PC-9 (cell line): ENCODE results near the gene ZEB2. TPM values are rescaled to one million over a fixed set of nuclear protein-coding genes. Genes with fewer than 3 reads are reported as not detected.

Experiments
- BruUV-seq: library from RNA; stranded (reverse); fragments of 400-500 nt; replicated peaks from 2 replicates; lab custom pipeline; 2021; lab: Mats Ljungman, UMichigan
- CTCF ChIA-PET: fragments of 300-600 bp; sonication (Branson Sonifier 250); formaldehyde crosslinking; loops from one replicate; lab custom pipeline; 2022; ENCODE audit warnings: antibody characterized with exemption; lab: Charles Lee
- POLR2A ChIA-PET: fragments of 300-600 bp; sonication (Branson Sonifier 250); formaldehyde crosslinking; loops from one replicate; lab custom pipeline; 2022; ENCODE audit warnings: antibody characterized with exemption; ENCODE audit not compliant: unreplicated experiment; lab: Charles Lee
- DNase-seq, 2 experiments: peaks; one replicate each; pipeline versions ENCODE4 v3.0.0 to v3.0.0-alpha.2; 2015 to 2022; ENCODE audit warnings: mixed read lengths in 1 of 2
- H2AFZ ChIP-seq: fragments of 200-600 bp; sonication (generic); 2 replicates; pipeline ENCODE4 v1.8.1; 2017; ENCODE audit warnings: antibody characterized with exemption
- H3F3A ChIP-seq: fragments of 200-600 bp; sonication (generic); 2 replicates; pipeline ENCODE4 v1.8.1; 2017; ENCODE audit warnings: antibody characterized with exemption, mild to moderate bottlenecking, low read depth; ENCODE audit not compliant: insufficient read depth
- H3K27ac ChIP-seq: fragments of 200-600 bp; sonication (generic); 2 replicates; pipeline ENCODE4 v1.6.1; 2016; ENCODE audit warnings: mixed run types
- H3K27me3 ChIP-seq: fragments of 200-600 bp; sonication (generic); 2 replicates; pipeline ENCODE4 v1.6.1; 2016; ENCODE audit warnings: low read depth, mixed run types; ENCODE audit not compliant: insufficient read depth
- H3K36me3 ChIP-seq: fragments of 200-600 bp; sonication (generic); 2 replicates; pipeline ENCODE4 v1.6.1; 2016; ENCODE audit warnings: low read depth, mixed run types
- H3K4me1 ChIP-seq: fragments of 200-600 bp; sonication (generic); replicated peaks from 2 replicates; pipeline ENCODE4 v1.6.1; 2016; ENCODE audit warnings: mixed run types; ENCODE audit not compliant: insufficient read depth
- H3K4me2 ChIP-seq: fragments of 200-600 bp; sonication (generic); 2 replicates; pipeline ENCODE4 v1.6.1; 2017; ENCODE audit warnings: mixed run types
- H3K4me3 ChIP-seq: fragments of 200-600 bp; sonication (generic); 2 replicates; pipeline ENCODE4 v1.6.1; 2016; ENCODE audit warnings: mixed run types
- H3K79me2 ChIP-seq: fragments of 200-600 bp; sonication (generic); 2 replicates; pipeline ENCODE4 v1.6.1; 2017; ENCODE audit warnings: low read depth, mixed run types
- H3K9me2 ChIP-seq: fragments of 200-600 bp; sonication (generic); 2 replicates; pipeline ENCODE4 v1.8.1; 2017; ENCODE audit warnings: mild to moderate bottlenecking; ENCODE audit not compliant: insufficient read depth
- H3K9me3 ChIP-seq: fragments of 200-600 bp; sonication (generic); 2 replicates; pipeline ENCODE4 v1.8.1; 2016; ENCODE audit warnings: low read depth; ENCODE audit not compliant: insufficient read depth
- H4K20me1 ChIP-seq: fragments of 200-600 bp; sonication (generic); 2 replicates; pipeline ENCODE4 v1.8.1; 2017; ENCODE audit not compliant: insufficient read depth
- EZH2 ChIP-seq: fragments of 200-600 bp; sonication (generic); IDR thresholded peaks from 2 replicates; pipeline ENCODE4 v1.8.0; 2017; ENCODE audit warnings: antibody characterized with exemption, low read depth
- intact Hi-C: fragments of 100-400 bp; cut with micrococcal nuclease; formaldehyde crosslinking; loops from one replicate; pipeline ENCODE4 v1.10.0; 2022; ENCODE audit not compliant: unreplicated experiment
- total RNA-seq: library from RNA; stranded (reverse); gene quantifications from 2 replicates; pipeline ENCODE4 v1.2.3, GENCODE V29; 2021
- TF ChIP-seq, protein P1 (sequence below): fragments of 200-600 bp; sonication (generic); conservative IDR thresholded peaks from 2 replicates; pipeline ENCODE4 v1.6.1; 2017; ENCODE audit warnings: mixed run types, antibody characterized with exemption, mild to moderate bottlenecking, moderate library complexity

ZEB2 gene
- total RNA-seq, 1 experiment from 2014 or later, result 0.09 TPM

DNA sequence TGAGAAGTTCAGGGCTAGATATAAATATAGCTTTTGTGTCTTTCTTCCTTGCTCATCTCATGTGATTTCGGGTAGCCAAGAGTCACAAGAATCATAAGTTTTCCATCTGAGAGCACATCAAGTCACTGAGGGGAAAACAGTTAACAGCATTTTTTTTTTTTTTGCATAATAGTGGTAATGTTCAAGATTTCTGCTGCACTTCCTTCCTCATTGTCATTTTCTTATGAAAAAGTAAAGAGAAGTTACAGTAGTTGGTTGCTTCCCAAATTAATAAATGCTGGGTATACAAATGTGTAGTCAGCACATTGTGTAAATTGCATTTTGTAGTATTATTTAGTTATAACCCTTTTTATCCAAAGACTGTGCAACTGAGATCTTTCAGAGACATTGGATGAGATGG is 93.6 kb downstream of the ZEB2 start:
- Histone ChIP-seq H3F3A (peaks cover 3% of the 10 kb centered on the region; the same call in 1 of the 2 replicates), H3K9me2 (no peaks in the 10 kb centered on the region), H3K4me3 (no peak overlapping the region), H3K36me3 (no peaks in the 10 kb centered on the region), H3K79me2 (no peaks in the 10 kb centered on the region), H3K27ac (no peak overlapping the region), H4K20me1 (no peaks in the 10 kb centered on the region), H3K4me2 (no peak overlapping the region), H3K9me3 (no peaks in the 10 kb centered on the region), H3K27me3 (no peaks in the 10 kb centered on the region), H2AFZ (no peak overlapping the region), H3K4me1 (no peaks in the 10 kb centered on the region)
- BruUV-seq, result no TSS peak
- intact Hi-C loops, result no loop called here
- no peak for DNase-seq
- ChIA-PET CTCF (no interaction called here), POLR2A (no interaction called here)
- TF ChIP-seq, protein P1, sequence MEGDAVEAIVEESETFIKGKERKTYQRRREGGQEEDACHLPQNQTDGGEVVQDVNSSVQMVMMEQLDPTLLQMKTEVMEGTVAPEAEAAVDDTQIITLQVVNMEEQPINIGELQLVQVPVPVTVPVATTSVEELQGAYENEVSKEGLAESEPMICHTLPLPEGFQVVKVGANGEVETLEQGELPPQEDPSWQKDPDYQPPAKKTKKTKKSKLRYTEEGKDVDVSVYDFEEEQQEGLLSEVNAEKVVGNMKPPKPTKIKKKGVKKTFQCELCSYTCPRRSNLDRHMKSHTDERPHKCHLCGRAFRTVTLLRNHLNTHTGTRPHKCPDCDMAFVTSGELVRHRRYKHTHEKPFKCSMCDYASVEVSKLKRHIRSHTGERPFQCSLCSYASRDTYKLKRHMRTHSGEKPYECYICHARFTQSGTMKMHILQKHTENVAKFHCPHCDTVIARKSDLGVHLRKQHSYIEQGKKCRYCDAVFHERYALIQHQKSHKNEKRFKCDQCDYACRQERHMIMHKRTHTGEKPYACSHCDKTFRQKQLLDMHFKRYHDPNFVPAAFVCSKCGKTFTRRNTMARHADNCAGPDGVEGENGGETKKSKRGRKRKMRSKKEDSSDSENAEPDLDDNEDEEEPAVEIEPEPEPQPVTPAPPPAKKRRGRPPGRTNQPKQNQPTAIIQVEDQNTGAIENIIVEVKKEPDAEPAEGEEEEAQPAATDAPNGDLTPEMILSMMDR, result no peak
- TF ChIP-seq EZH2, result no peak

- no peak overlapping the region for H3K27ac ChIP-seq
- H3K4me1 ChIP-seq, result no peaks in the 10 kb centered on the region
- intact Hi-C loops, result no loop called here
- H3K4me2 ChIP-seq, result no peak overlapping the region
- no peaks in the 10 kb centered on the region for H3K9me2 ChIP-seq
- BruUV-seq, result no TSS peak
- TF ChIP-seq, protein P1, result no peak
- no peak for TF ChIP-seq EZH2
- no peak for DNase-seq
- no peaks in the 10 kb centered on the region for H3K9me3 ChIP-seq
- H3K36me3 ChIP-seq, result no peaks in the 10 kb centered on the region
- H3F3A ChIP-seq, result peaks cover 3% of the 10 kb centered on the region; the same call in 1 of the 2 replicates
- H3K79me2 ChIP-seq, result no peaks in the 10 kb centered on the region
- H4K20me1 ChIP-seq, result no peaks in the 10 kb centered on the region
- ChIA-PET CTCF (no interaction called here), POLR2A (no interaction called here)
- no peak overlapping the region for H3K4me3 ChIP-seq
- H2AFZ ChIP-seq, result no peak overlapping the region
- no peaks in the 10 kb centered on the region for H3K27me3 ChIP-seq
These were observed 95.2 kb downstream of the ZEB2 start for GRCh38 chr2:144424559-144425240.

DNA sequence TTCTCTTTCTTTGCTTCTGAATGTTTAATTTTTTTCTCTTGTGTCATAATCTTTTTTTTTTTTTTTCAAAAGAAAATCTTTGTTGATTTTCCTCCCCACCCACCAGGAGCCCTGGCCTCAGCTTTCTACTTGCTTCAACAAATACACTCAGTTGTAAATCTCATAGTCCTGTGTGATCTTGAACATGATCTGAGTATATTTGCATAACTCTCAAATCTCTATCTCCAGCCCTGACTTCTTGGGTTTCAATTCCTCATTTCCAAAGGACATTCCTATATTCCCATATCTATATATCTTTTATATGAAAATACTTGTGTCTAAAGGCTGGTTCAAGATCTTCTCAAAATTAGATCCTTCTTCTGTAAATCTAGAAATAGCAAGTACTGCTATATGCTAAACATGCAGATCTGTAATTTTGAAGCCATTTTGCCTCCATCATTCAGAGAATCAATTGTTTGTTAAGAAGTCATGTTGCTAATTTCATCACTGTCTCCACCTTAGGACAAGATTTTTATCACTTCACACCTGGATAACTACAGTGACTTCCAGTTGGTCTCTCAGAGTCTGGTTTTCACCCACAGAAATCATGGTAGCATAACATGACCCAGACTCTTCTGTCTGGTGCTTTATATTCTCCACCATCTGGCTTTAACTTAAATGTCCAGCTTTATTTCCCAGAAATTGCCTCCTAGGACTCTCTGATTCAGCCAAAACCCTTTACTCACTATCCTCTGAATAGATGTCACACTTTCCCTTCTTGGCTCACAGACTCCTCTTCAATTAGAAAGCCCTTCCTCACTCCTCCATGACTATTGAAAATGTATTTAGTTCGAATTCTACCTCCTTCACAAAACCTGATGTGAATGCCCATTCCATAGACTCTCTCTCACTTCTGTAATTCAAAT is 98.1 kb downstream of the ZEB2 start:
- intact Hi-C loops, result no loop called here
- Histone ChIP-seq H2AFZ (no peak overlapping the region), H3K27me3 (no peaks in the 10 kb centered on the region), H3K4me2 (no peak overlapping the region), H3K4me1 (no peaks in the 10 kb centered on the region), H3K79me2 (no peaks in the 10 kb centered on the region), H3K9me2 (no peaks in the 10 kb centered on the region), H3K9me3 (no peaks in the 10 kb centered on the region), H3K36me3 (no peaks in the 10 kb centered on the region), H4K20me1 (no peaks in the 10 kb centered on the region), H3F3A (no peaks in the 10 kb centered on the region), H3K4me3 (no peak overlapping the region), H3K27ac (no peak overlapping the region)
- DNase-seq, result no peak
- TF ChIP-seq EZH2, result no peak
- TF ChIP-seq, protein P1, result no peak
- BruUV-seq, result no TSS peak
- CTCF ChIA-PET, result no interaction called here
- POLR2A ChIA-PET, result interaction anchor here (0.6 kb wide), 1 partner anchor 26 kb away, joined by 6 read pairs; no protein-coding TSS in a partner anchor
